ENCODE results near the gene TUBA3E.
"Not testable (repeated sequence)": the region's sequence is repeated elsewhere in the genome, so short reads cannot be mapped to it uniquely, and the experiment has no call there.

The TUBA3E gene

DNA sequence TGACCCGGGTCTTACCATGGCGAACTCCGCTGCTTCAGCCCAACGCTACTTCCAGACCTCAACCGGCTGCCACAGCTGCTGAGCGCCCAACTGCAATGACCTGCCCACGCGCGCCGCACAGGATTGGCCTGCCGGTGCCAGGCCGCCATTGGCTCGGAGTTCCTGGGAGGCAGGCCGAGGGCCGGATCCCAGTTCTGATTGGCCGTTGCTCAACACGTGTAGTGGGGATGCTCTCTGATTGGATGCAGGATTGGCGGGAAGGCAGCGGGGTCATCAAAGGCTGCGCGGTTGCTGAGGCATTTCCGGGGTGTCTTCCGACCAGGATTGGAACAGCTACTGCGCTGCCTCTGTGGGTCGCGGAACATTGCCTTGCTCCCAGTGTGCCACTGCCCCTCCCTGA is at the start of gene TUBA3E:
Gene TUBA3E, minus strand, starts transcription at position 97 of the 400 bp plus-strand sequence. Its CDS starts 79 bp downstream, at position 18.
- in situ Hi-C loops (cut with MboI; ENCODE audit: low sequenced_read_pairs): loop anchor here (25.0 kb wide), 1 partner anchor 139 kb away; the partner anchor contains the start of gene IMP4

DNA sequence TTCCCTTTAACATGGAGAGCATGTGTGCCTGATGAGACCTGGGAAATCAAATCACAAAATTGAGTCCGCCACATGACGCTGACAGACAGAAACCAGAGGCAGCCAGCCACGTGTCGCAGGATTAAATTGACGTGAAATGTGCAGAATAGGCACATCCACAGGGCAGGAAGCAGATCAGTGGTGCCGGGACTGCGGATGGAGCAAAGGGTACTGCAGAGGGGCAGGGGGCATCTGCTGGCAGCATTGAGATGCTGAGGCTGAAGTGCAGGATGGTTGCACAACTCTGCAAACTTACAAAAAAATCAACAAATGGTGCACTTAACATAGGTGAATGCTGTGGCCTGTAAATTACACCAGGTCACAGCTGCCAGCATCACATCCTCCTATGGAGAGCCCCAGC is 48.2 kb upstream of the TUBA3E start:
- in situ Hi-C loops (cut with MboI; ENCODE audit: low sequenced_read_pairs): no loop called here

DNA sequence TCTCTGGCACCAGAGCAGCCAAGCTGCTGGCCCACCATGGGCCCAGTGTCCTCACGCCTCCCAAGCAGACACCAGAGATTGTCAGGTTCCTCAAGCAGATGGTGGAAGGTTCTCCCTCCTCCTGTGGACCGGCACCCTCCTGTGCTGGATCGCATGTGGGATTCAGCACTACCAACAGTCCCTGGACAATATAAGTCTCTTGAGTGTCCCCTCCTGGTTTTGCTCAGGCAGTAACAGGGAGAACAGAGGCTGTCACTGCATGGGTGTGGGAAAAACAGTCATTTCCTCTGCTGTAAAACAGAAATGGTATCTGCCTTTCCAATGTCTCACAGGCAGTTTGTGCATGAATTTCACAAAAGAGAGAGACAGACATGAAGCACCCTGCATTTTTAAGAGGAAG is 47.7 kb upstream of the TUBA3E start:
- in situ Hi-C loops (cut with MboI; ENCODE audit: low sequenced_read_pairs): no loop called here

DNA sequence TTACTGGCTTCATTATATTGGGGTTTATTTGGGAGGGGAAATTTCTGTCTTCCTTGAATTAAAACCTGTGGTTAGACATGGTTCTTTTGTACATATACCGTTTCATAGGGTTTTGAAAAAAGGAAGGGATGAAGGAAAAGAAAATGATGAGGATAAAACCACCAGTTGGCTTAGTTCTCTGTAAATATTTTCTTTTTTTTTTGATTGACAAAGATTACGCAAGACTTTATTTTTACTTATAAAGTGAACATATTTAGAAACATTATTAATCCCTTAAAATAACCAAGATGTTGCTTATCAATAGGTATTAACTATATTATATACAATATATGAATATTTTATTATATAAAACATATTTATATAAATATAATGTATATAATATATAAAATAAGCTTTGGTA is 45.1 kb upstream of the TUBA3E start:
- in situ Hi-C loops (cut with MboI; ENCODE audit: low sequenced_read_pairs): no loop called here

DNA sequence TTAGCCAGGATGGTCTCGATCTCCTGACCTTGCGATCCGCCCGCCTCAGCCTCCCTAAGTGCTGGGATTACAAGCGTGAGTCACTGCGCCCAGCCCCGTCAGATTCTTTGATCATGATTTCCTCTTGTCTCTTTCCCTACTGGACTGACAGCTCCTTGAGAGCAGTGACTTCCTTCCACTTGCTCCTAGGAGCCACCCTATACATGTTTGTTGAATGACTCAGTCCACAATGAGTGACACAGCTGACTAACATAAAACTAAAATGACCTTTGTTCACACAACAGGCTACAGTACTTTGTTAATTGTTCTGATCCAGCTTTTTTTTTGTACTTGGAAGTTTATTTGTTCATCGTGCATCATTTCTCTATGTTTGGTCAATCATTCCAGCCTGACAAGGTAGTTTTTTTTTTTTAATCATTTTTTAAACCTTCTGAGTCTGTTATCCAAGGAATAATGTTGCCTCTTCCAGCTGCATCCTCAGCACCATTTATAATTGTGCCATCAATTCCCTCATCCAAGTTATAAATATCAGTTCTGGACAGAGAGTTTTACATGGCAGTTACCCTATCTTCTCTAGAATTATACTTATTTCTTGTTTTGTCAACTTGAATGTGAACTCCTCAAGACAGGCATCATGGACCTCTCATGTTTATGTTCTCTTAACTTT is 42.9 kb upstream of the TUBA3E start:
- in situ Hi-C loops (cut with MboI; ENCODE audit: low sequenced_read_pairs): no loop called here

DNA sequence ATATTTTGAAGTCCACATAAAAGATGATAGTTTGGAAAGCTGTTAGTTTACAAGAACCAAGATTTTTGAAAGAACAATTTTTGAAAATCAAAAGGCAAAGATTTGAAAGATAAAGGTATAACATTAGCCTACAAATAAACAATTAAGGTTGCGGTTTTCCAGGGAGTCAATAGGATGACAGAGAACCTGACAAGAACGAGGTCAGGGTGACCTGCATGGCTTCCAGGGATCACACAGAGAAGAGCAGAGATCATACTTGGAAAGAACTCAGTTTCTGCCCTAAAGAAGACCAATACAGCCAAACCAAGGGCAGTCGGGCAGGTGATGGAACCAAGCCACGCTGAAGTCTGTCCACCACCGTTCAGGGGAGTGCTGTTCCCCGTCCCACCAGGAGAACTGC is 41.3 kb upstream of the TUBA3E start:
- in situ Hi-C loops (cut with MboI; ENCODE audit: low sequenced_read_pairs): not testable (repeated sequence)

DNA sequence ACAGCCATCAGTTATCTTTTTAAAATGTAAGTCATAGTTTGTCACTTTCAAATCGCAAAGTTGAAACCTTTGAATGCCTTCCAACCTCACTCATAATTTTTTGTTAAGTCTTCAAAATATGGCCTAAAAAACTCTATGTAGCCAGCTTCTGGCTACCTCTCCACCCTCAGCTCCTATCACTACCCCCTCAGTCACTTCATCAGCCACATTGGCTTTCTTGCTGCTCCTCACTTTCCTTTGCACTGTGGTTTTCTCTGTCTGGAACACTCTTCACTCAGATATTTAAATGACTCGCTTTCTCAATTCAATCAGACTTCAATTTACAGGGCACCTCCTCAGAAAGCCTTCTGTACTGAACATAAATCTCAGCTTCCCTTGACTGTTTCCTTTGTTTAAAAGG is 34.8 kb upstream of the TUBA3E start:
- in situ Hi-C loops (cut with MboI; ENCODE audit: low sequenced_read_pairs): not testable (repeated sequence)

DNA sequence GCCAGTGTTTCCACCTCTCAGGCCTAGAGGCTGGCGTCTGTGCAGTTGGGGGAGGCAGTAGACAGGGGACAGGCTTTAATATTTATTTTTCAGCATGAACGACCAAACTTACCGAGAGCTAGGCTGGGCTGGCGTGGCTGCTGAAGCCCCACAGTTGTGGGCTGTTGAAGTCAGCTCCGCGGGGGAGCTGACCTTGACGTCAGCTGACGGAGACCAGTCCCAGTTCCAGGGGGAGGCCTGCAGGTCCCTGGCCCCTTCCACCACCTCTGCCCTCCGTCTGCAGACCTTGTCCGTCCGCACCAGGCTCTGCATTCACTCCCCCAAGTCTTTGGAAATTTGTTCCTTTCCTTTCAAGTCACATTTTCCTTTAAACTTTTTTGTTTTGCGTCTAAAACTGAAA is 33.4 kb upstream of the TUBA3E start:
- in situ Hi-C loops (cut with MboI; ENCODE audit: low sequenced_read_pairs): no loop called here

DNA sequence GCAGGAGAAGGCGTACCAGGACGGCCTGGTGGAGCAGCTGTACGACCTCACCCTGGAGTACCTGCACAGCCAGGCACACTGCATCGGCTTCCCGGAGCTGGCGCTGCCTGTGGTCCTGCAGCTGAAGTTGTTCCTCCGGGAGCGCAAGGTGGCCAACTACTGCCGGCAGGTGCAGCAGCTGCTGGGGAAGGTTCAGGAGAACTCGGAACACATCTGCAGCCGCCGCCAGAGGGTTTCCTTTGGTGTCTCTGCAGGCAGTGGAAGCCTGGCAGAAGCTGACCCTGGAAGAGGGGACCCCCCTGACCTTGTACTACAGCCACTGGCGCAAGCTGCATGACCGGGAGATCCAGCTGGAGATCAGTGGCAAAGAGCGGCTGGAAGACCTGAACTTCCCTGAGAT is 32.7 kb upstream of the TUBA3E start:
- in situ Hi-C loops (cut with MboI; ENCODE audit: low sequenced_read_pairs): not testable (repeated sequence)

DNA sequence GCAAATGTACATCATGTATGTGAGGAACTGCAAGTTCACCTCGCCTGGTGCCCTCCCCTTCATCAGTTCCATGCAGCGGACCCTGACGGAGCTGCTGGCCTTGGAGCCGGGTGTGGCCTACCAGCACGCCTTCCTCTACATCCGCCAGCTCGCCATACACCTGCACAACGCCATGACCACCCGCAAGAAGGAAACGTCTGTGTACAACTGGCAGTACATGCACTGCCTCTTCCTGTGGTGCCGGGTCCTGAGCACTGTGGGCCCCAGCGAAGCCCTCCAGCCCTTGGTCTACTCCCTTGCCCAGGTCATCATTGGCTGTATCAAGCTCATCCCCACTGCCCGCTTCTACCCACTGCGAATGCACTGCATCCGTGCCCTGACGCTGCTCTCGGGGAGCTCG is 32.1 kb upstream of the TUBA3E start:
- in situ Hi-C loops (cut with MboI; ENCODE audit: low sequenced_read_pairs): not testable (repeated sequence)

DNA sequence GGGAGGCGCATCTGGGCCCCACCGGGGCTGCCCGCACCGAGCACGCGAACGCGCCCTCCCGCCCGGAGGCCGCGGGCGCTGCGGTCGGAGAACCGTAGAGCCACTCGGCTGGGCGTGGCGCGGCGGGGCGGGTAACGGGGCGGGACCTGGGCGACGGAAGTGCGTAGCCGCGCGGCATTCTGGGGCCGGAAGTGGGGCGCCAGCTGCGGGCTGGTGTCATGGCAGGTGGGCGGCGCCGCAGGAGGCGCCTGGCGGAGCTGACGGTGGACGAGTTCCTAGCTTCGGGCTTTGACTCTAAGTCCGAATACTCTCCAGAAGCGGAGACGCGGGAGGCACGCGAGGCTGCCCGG is 30.9 kb upstream of the TUBA3E start:
- in situ Hi-C loops (cut with MboI; ENCODE audit: low sequenced_read_pairs): not testable (repeated sequence)

DNA sequence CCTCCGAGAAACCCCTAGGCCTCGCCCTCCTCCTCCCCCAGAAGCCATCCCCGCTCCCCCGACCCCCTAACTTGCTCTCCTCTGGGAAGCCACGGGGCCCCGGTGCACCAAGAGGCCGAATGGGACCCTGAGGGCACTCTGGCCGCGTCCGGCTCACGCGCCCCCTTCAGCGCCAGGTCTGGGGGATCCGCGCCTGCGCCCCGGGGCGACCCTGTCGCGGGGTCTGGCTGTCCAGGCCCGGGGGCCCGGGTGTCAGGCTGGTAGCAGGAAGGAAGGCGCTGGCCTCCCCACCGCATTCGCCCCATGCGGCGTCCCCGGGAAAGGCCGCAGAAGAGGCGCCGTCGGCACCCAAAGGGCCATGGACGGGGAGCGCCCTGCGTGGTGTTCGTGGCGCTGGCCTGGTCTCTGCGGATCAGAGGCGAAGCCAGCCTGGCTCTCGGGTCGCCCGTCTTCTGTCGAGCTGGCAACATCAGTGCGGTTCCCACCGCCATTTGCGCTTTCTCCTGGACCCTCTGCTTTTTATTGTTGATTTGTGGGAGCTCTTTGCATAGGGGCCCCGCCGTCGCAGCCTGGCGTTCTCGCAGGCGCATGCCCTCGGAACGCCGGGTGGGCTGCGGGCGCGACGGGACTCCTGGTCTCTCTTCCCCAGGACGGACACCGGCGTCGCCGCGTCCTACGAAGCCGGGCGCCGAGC is 30.4 kb upstream of the TUBA3E start:
- in situ Hi-C loops (cut with MboI; ENCODE audit: low sequenced_read_pairs): not testable (repeated sequence)

DNA sequence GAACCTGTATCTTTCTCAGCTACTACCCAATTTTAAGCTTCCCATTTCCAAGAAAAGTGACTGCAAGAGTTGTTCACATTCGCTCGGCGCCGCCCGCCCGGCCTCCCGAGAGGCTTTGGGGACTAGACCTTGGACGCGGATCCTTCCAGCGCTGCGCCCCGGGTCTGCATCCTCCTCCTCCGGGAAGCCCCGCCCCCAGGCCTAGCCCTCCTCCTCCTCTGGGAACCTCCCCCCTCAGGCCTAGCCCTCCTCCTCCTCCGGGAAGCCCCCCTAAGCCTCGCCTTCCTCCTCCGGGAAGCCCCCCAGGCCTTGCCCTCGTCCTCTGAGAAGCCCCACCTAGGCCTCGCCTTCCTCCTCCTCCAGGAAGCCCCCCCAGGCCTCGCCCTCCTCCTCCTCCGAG is 29.8 kb upstream of the TUBA3E start:
- in situ Hi-C loops (cut with MboI; ENCODE audit: low sequenced_read_pairs): not testable (repeated sequence)

DNA sequence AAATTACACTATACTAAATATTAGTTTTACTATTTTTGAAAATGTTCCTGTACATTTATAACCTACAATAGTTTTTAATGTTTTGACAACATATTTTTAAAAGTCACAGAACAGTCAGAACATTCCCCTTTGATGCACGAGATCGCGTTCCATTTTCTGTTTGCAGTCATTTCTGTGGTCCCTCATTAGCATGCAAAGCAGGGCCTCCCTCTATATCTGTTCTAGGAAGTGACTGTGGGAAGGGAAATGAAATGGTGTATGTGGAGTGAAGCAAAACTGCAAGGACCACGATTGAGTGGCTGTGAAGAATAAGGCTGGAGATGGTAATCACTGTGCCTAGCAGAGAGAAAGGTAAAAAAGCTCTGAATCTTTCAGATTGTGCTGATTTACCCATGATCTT is 24.3 kb upstream of the TUBA3E start:
- in situ Hi-C loops (cut with MboI; ENCODE audit: low sequenced_read_pairs): not testable (repeated sequence)

DNA sequence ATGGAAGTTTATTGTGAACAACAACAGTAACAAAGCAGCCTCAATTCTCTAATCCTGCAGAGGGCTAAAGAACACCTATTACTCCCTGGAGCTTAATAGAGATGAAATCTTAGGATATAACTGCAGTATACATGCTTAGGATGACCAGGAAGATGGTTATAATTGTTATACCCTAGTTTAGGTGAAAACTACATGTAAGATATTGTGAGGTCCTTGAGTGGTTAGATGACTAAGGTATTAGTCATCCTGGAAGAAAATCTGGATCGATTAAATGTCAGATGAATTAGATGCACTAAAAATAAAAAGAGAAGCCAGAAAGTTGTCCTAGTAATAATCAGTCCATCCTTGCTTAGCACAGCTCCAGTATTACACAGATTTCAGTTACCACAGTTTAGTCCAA is 22.3 kb upstream of the TUBA3E start:
- in situ Hi-C loops (cut with MboI; ENCODE audit: low sequenced_read_pairs): not testable (repeated sequence)

DNA sequence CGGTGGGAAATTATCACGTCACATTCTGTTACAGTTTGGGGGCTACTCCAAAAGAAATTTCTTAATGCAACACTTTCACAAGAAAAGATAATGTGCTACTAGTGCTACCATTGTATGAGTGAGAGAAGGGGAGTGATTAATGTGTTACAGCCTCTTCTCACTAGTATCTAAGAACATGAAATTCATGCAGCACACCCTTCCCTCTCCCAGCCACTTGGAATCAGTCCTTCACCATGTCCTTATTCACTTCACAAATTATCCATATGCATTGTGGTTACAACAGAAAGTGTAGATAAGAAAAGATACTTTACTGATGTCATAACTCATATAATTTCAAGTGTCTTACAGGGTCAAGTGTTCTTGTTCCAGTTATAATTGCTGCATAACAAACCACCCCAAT is 20.9 kb upstream of the TUBA3E start:
- in situ Hi-C loops (cut with MboI; ENCODE audit: low sequenced_read_pairs): not testable (repeated sequence)

DNA sequence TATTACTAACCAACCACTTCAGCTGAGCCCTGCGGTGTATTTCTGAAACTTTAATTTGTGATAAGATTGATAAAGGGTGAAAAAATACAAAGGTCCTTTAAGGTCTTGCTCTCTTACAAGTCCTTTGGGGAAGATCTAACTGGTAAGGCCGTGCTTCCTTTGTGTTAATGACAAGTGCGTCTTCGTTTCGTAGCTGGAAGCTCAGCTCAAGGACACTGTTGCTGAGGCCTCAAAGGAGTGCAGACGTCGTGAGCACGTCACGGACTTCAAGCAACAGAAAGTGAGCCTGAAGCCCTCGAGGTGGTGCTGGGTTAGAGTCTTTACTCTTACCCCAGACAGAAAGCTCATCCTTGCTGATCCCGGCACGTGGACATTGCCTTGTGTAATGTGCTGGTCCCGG is 8.8 kb upstream of the TUBA3E start:
- in situ Hi-C loops (cut with MboI; ENCODE audit: low sequenced_read_pairs): not testable (repeated sequence)

DNA sequence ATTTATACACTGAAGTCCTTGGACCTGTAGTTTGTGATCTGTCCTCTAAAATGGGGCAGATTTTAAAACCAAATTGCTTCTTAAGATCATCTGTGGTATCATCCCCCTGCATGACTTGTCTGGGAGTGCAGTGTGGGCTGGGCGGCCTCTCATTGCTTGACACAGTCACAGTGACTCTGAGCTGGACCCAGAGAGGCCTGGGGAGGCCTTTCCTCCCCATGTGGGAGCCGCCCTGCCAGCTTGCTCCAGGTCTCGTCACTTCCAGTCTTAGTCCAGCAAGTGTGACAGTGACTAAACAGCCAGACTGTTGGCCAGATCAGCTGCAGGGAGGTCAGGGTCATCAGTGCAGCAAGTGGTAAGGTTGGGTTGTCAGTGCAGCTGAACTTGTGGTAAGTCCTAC is 4.9 kb upstream of the TUBA3E start:
- in situ Hi-C loops (cut with MboI; ENCODE audit: low sequenced_read_pairs): not testable (repeated sequence)

DNA sequence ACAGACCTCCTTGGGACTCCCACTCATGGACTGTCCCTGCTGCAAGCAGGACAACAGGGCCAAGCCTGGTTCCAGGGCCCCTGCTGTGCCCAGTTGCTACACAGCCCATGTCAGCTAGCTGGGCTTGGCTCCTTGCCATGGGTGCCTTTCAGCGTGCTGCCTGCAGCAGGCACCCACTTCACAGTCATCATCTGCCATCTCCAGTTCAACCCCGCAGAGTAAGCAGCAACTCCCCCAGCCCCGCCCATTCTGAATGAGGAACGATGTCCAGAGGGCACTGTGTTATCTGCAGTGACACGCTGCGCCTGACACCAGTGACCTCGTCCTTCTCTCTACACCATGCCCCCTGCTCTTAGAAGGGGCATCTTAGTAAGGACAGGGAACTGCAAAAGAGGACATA is 4.3 kb upstream of the TUBA3E start:
- in situ Hi-C loops (cut with MboI; ENCODE audit: low sequenced_read_pairs): not testable (repeated sequence)

DNA sequence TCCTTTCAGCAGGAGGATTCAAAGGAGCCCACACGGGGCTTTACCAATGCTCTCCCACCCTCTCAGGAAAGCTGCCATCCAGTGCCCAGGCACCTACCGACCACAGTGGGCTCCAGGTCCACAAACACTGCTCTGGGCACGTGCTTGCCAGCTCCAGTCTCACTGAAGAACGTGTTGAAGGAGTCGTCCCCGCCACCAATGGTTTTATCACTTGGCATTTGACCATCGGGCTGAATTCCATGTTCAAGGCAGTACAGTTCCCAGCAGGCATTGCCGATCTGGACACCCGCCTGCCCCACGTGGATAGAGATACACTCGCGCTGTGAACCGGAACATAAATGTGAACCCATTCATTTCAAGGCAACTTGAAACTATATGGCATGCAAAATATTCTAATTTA is 2.2 kb downstream of the TUBA3E start:
- in situ Hi-C loops (cut with MboI; ENCODE audit: low sequenced_read_pairs): loop anchor here (25.0 kb wide), 1 partner anchor 141 kb away; the partner anchor contains the start of gene IMP4

DNA sequence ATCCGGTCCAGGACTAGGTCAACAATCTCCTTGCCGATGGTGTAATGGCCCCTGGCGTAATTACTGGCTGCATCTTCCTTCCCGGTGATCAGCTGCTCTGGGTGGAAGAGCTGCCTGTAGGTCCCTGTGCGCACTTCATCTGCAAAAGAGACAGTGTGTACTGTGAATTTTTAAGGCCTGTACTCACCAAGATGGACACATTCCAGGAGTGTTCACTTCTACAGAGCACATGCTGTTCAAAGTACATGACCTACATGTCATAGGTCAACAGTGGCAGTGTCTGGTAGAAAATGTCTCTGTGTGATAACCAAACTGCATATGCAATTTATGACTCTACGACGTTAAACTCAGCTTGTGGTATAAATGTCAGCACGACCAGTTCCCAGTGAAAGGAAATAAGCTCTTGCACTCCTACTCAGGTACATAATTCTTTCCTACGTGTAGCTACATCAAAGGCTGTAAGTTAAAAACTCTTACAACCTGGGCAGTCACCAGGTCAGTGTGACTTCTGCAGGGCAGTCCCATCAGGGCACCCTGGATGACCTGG is 3.1 kb downstream of the TUBA3E start:
- in situ Hi-C loops (cut with MboI; ENCODE audit: low sequenced_read_pairs): loop anchor here (25.0 kb wide), 1 partner anchor 142 kb away; the partner anchor contains the start of gene IMP4

DNA sequence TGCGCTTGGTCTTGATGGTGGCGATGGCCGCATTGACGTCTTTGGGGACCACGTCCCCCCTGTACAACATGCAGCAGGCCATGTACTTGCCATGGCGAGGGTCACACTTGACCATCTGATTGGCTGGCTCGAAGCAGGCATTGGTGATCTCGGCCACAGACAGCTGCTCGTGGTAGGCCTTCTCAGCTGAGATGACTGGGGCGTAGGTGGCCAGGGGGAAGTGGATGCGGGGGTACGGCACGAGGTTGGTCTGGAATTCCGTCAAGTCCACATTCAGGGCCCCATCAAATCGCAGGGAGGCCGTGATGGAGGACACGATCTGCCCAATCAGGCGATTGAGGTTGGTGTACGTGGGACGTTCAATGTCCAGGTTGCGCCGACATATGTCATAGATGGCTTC is 4.4 kb downstream of the TUBA3E start:
- in situ Hi-C loops (cut with MboI; ENCODE audit: low sequenced_read_pairs): loop anchor here (25.0 kb wide), 1 partner anchor 143 kb away; the partner anchor contains the start of gene IMP4
